SK-N-SH treated with all-trans-retinoic acid at 6 μM for 48 hours (cell line): ENCODE measurements around the gene CRIP2.

Source experiments
- ATAC-seq: fragments of 200-7000 bp; cut with Tn5 transposase; 3 replicates; pipeline ENCODE4 v1.9.1; 2020; ENCODE audit warnings: mild to moderate bottlenecking, moderate library complexity
- ARNTL ChIP-seq: fragments of 450-650 bp; formaldehyde crosslinking; IDR thresholded peaks from 2 replicates; pipeline ENCODE4 v1.5.0; 2020; ENCODE audit warnings: low read depth, mild to moderate bottlenecking, moderate library complexity, borderline replicate concordance
- BACH2 ChIP-seq: fragments of 250-450 bp; sonication (Bioruptor Pico); IDR thresholded peaks from 2 replicates; pipeline ENCODE4 v1.9.0; 2021; ENCODE audit warnings: mild to moderate bottlenecking, borderline replicate concordance
- CREB5 ChIP-seq: fragments of 250-450 bp; sonication (Bioruptor Pico); IDR thresholded peaks from 2 replicates; pipeline ENCODE4 v1.5.1; 2020; ENCODE audit warnings: low read depth, mild to moderate bottlenecking, moderate library complexity
- CSDC2 ChIP-seq: fragments of 250-450 bp; sonication (Bioruptor Pico); IDR thresholded peaks from 2 replicates; pipeline ENCODE4 v1.5.0; 2020; ENCODE audit warnings: mild to moderate bottlenecking, moderate library complexity
- CSRNP3 ChIP-seq: fragments of 250-450 bp; sonication (Bioruptor Pico); IDR thresholded peaks from 2 replicates; pipeline ENCODE4 v1.5.1; 2021; ENCODE audit warnings: mild to moderate bottlenecking, moderate library complexity
- ESRRG ChIP-seq: fragments of 250-450 bp; sonication (Bioruptor Pico); IDR thresholded peaks from 2 replicates; pipeline ENCODE4 v1.6.1; 2021; ENCODE audit warnings: mild to moderate bottlenecking
- GLIS3 ChIP-seq: fragments of 250-450 bp; sonication (Bioruptor Pico); IDR thresholded peaks from 2 replicates; pipeline ENCODE4 v1.5.0; 2020; ENCODE audit warnings: mild to moderate bottlenecking, moderate library complexity
- ISL1 ChIP-seq: fragments of 250-450 bp; sonication (Bioruptor Pico); IDR thresholded peaks from 2 replicates; pipeline ENCODE4 v2.1.2; 2022; ENCODE audit warnings: mild to moderate bottlenecking, moderate library complexity
- OSR1 ChIP-seq: fragments of 250-450 bp; sonication (Bioruptor Pico); IDR thresholded peaks from 2 replicates; pipeline ENCODE4 v1.8.0; 2022; ENCODE audit warnings: moderate library complexity, mild to moderate bottlenecking, inconsistent platforms
- POU6F1 ChIP-seq: fragments of 250-450 bp; sonication (Bioruptor Pico); IDR thresholded peaks from 2 replicates; pipeline ENCODE4 v1.8.0; 2021; ENCODE audit warnings: low read depth, mild to moderate bottlenecking, moderate library complexity, borderline replicate concordance
- PPARA ChIP-seq: fragments of 250-450 bp; sonication (Bioruptor Pico); IDR thresholded peaks from 2 replicates; pipeline ENCODE4 v1.5.0; 2020; ENCODE audit warnings: mild to moderate bottlenecking, borderline replicate concordance
- RARB ChIP-seq: fragments of 250-450 bp; sonication (Bioruptor Pico); IDR thresholded peaks from 2 replicates; pipeline ENCODE4 v1.8.0; 2021; ENCODE audit warnings: mild to moderate bottlenecking, moderate library complexity
- SNAI2 ChIP-seq: fragments of 250-450 bp; sonication (Bioruptor Pico); IDR thresholded peaks from 2 replicates; pipeline ENCODE4 v1.5.0; 2020; ENCODE audit warnings: mild to moderate bottlenecking, moderate library complexity
- TCF4 ChIP-seq: fragments of 250-450 bp; sonication (Bioruptor Pico); IDR thresholded peaks from 2 replicates; pipeline ENCODE4 v1.8.0; 2021; ENCODE audit warnings: mild to moderate bottlenecking, moderate library complexity, borderline replicate concordance
- TOX ChIP-seq: fragments of 250-450 bp; sonication (Bioruptor Pico); IDR thresholded peaks from 2 replicates; pipeline ENCODE4 v1.8.0; 2021; ENCODE audit warnings: mild to moderate bottlenecking, moderate library complexity, borderline replicate concordance
- ZC3H10 ChIP-seq: fragments of 250-450 bp; sonication (Bioruptor Pico); IDR thresholded peaks from 2 replicates; pipeline ENCODE4 v1.5.1; 2021; ENCODE audit warnings: mild to moderate bottlenecking, moderate library complexity
- ZFP3 ChIP-seq: fragments of 250-450 bp; sonication (Bioruptor Pico); IDR thresholded peaks from 2 replicates; pipeline ENCODE4 v1.5.0; 2020; ENCODE audit warnings: mild to moderate bottlenecking, moderate library complexity
- ZFP30 ChIP-seq: fragments of 450-650 bp; formaldehyde crosslinking; IDR thresholded peaks from 2 replicates; pipeline ENCODE4 v1.5.0; 2022; ENCODE audit warnings: mild to moderate bottlenecking, moderate library complexity
- ZNF565 ChIP-seq: fragments of 450-650 bp; formaldehyde crosslinking; conservative IDR thresholded peaks from 2 replicates; pipeline ENCODE4 v1.5.0; 2020; ENCODE audit warnings: low read depth, mild to moderate bottlenecking, moderate library complexity
- ZNF70 ChIP-seq: fragments of 450-650 bp; formaldehyde crosslinking; IDR thresholded peaks from 2 replicates; pipeline ENCODE4 v1.5.0; 2020; ENCODE audit warnings: mild to moderate bottlenecking, moderate library complexity
- ZNF8 ChIP-seq: fragments of 450-650 bp; formaldehyde crosslinking; IDR thresholded peaks from 2 replicates; pipeline ENCODE4 v1.5.0; 2020; ENCODE audit warnings: mild to moderate bottlenecking, moderate library complexity
- TF ChIP-seq, protein P1 (sequence below): fragments of 250-450 bp; sonication (Bioruptor Pico); IDR thresholded peaks from 2 replicates; pipeline ENCODE4 v1.5.0; 2020; ENCODE audit warnings: mild to moderate bottlenecking, moderate library complexity

Gene CRIP2

GRCh38 chr14:105484997-105485393, 10.4 kb downstream of the CRIP2 start:
- ATAC-seq: no peak
- no peak for TF ChIP-seq TCF4 (CRISPR knock-in tag)
- no peak for TF ChIP-seq ZNF565 (CRISPR knock-in tag)
- TF ChIP-seq PPARA (CRISPR knock-in tag): no peak
- TF ChIP-seq ZFP30 (CRISPR knock-in tag): no peak

DNA sequence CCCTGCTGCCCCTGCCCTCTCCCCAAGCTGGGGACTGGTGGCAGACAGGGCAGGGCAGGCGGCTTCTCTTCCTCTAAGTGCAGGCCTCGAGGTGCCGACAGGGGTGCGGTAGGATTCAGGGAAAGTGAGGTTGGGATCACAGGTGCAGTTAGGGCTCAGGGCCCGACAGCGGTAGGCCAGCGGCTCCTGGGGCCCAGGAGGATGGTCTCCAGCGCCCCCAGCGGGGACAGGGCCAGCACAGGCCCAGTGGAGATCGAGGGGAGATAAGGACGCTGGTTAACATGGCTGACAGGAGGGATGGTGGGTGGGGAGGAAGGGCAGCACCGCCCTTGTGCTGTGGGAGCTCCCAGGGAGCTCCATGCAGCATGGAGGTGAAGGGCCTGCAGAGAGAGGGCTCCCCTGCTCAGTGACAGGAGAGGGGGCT, 11.1 kb downstream of the CRIP2 start:
- TF ChIP-seq BACH2 (CRISPR knock-in tag) (no peak), TCF4 (CRISPR knock-in tag) (0 out of 2 replicates have a peak, but pooled peaks have one; percentile 11)
- no peak for ATAC-seq

DNA sequence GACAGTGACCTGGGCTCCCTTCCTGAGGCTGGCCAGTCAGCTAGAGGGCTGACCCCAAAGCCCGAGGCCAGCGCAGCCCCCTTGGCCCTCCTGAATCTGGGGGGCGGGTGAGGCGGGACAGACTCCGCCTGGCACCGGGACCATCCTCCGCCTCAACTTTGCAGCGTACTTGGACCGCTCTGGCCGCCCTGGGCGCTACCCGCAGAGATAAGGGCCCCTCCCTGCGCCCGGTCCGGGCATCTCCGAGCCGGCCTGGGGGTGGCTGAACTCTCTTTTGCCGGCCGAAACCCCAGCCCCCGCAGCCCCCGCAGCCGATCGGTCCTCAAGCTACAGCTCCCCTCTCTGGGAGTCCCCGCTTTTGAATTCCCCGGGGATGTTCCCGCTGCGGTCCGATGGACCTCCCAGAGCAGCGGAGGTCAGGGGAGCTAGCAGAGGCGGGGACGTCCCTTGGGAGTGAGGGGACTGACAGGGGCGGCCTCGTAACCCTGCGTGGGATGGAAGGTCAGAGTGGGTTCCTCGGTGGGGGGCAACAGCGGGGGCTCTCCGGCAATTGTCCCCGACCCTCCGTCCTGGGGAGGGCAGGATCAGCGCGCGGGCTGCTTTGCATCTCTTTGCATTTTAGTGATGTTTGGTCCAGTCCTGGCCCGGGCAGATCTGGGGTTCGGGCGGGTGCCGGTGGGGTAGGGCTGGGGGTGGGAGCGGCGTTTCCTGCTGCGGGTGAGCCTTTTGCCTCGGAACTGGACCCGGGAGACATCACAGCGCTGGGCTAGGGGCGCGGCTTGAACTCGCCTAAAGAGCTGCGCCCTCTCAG, 11.7 kb downstream of the CRIP2 start, which contains the start of gene CRIP1:
CRIP1 (plus strand) TSS at position 724 of the 811 bp plus-strand sequence. CDS start 374 bp downstream, outside the sequence.
- TF ChIP-seq OSR1 (CRISPR knock-in tag): no peak
- no peak for TF ChIP-seq SNAI2 (CRISPR knock-in tag)
- TF ChIP-seq ZFP30 (CRISPR knock-in tag): no peak
- TF ChIP-seq TCF4 (CRISPR knock-in tag): no peak
- TF ChIP-seq ZNF70 (CRISPR knock-in tag): no peak
- ATAC-seq: no peak

DNA sequence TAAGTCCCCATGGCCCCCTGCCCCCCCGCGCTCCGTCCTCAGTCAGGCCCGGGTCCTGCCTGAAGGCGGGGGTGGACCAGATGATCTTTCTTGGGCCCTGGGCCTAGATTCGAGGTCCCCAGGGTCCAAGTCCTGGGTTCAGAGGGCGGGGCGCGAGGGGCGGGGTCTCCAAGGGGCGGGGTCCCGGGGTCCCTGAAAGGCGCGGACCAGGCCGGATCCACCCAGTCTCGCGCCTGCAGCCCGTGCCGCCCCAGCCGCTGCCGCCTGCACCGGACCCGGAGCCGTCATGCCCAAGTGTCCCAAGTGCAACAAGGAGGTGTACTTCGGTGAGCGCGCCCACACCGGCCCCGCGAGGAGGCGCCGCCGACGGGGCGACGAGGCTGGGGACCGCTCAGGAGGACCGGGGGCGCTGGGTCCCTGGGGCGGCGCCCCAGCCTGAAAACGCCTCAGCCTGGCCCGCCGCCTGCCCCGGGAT, 12.4 kb downstream of the CRIP2 start:
- ATAC-seq: no peak
- TF ChIP-seq CSDC2 (CRISPR knock-in tag) (no peak), SNAI2 (CRISPR knock-in tag) (no peak), PPARA (CRISPR knock-in tag) (no peak), CSRNP3 (CRISPR knock-in tag) (no peak), ARNTL (CRISPR knock-in tag) (no peak), ZNF8 (no peak), ZNF565 (CRISPR knock-in tag) (no peak), ZNF70 (CRISPR knock-in tag) (no peak), GLIS3 (CRISPR knock-in tag) (no peak), ZFP30 (CRISPR knock-in tag) (no peak), BACH2 (CRISPR knock-in tag) (no peak), CREB5 (CRISPR knock-in tag) (no peak), ZFP3 (CRISPR knock-in tag) (no peak), RARB (CRISPR knock-in tag) (no peak), POU6F1 (no peak), TCF4 (CRISPR knock-in tag) (no peak), ISL1 (CRISPR knock-in tag) (no peak), ZC3H10 (CRISPR knock-in tag) (no peak), OSR1 (CRISPR knock-in tag) (no peak)
- TF ChIP-seq, all 23 proteins: peak for 0

- ATAC-seq: no peak
- TF ChIP-seq CREB5 (CRISPR knock-in tag) (no peak), TCF4 (CRISPR knock-in tag) (no peak), BACH2 (CRISPR knock-in tag) (no peak), TOX (CRISPR knock-in tag) (no peak), SNAI2 (CRISPR knock-in tag) (no peak), ZNF70 (CRISPR knock-in tag) (no peak), ZNF565 (CRISPR knock-in tag) (no peak), ESRRG (CRISPR knock-in tag) (no peak), POU6F1 (no peak)
- TF ChIP-seq, protein P1, sequence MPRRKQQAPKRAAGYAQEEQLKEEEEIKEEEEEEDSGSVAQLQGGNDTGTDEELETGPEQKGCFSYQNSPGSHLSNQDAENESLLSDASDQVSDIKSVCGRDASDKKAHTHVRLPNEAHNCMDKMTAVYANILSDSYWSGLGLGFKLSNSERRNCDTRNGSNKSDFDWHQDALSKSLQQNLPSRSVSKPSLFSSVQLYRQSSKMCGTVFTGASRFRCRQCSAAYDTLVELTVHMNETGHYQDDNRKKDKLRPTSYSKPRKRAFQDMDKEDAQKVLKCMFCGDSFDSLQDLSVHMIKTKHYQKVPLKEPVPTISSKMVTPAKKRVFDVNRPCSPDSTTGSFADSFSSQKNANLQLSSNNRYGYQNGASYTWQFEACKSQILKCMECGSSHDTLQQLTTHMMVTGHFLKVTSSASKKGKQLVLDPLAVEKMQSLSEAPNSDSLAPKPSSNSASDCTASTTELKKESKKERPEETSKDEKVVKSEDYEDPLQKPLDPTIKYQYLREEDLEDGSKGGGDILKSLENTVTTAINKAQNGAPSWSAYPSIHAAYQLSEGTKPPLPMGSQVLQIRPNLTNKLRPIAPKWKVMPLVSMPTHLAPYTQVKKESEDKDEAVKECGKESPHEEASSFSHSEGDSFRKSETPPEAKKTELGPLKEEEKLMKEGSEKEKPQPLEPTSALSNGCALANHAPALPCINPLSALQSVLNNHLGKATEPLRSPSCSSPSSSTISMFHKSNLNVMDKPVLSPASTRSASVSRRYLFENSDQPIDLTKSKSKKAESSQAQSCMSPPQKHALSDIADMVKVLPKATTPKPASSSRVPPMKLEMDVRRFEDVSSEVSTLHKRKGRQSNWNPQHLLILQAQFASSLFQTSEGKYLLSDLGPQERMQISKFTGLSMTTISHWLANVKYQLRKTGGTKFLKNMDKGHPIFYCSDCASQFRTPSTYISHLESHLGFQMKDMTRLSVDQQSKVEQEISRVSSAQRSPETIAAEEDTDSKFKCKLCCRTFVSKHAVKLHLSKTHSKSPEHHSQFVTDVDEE (CRISPR knock-in tag): no peak
These were observed 12.9 kb downstream of the CRIP2 start for GRCh38 chr14:105487449-105487985.
